ENCODE measurements around the gene C12orf54. TPM values are rescaled to one million over a fixed set of nuclear protein-coding genes. Genes with fewer than 3 reads are reported as not detected.
"Not testable (repeated sequence)": the region's sequence is repeated elsewhere in the genome, so short reads cannot be mapped to it uniquely, and the experiment has no call there.

Gene C12orf54
- polyA plus RNA-seq (3.3 to 5.3 TPM (median 4.3 TPM) in 3 replicates), polyA minus RNA-seq (1.0 to 1.4 TPM (median 1.2 TPM) in 3 replicates)
- 1.2 TPM for polyA plus RNA-seq (2011; ENCODE audit: low read depth)
- 2.8 and 3.4 TPM in 2 replicates for polyA plus RNA-seq (2011; cell fraction: cytosol; rRNA removed)
- 0.37 and 0.64 TPM in 2 replicates for polyA plus RNA-seq (2011; cell fraction: nucleus; rRNA removed)
- polyA plus RNA-seq (2012; ENCODE audit: low replicate concordance) = 1.7 and 5.2 TPM in 2 replicates
- not detected for polyA minus RNA-seq (2011; cell fraction: cytosol; rRNA and poly(A)+ RNA removed)
- polyA minus RNA-seq (2011; cell fraction: nucleus; rRNA and poly(A)+ RNA removed) = 1.7 TPM in 1 of 2 replicates, not detected in the other

GRCh38 chr12:48482198-48482597 lies at the start of gene C12orf54:
Gene C12orf54, plus strand, starts transcription at chr12:48482498. Its CDS starts 799 bp downstream, at chr12:48483297.
- Histone ChIP-seq H4K20me1 (ENCODE audit: control insufficient read depth, extremely low read depth, insufficient read depth, low read length) (no peaks in the 10 kb centered on the region), H3K36me3 (ENCODE audit: control insufficient read depth in 2 of 2, extremely low read depth in 1 of 2, insufficient read depth in 2 of 2, low read length in 2 of 2) (no peaks in the 10 kb centered on the region), H3K79me2 (ENCODE audit: control insufficient read depth, insufficient read depth, low read length) (no peaks in the 10 kb centered on the region), H3K9me3 (ENCODE audit: control insufficient read depth, low read depth, low read length) (no peaks in the 10 kb centered on the region), H3K27ac (ENCODE audit: control insufficient read depth, insufficient read depth, low read length) (no peak within 1 kb of the TSS), H3K4me3 (ENCODE audit: control insufficient read depth in 2 of 3, extremely low read depth in 1 of 3, insufficient read depth in 2 of 3, low read depth in 1 of 3, low read length in 3 of 3) (no peak within 1 kb of the TSS), H3K9ac (ENCODE audit: control insufficient read depth, extremely low read depth, insufficient read depth, low read length) (no peak within 1 kb of the TSS), H3K4me2 (ENCODE audit: control insufficient read depth, extremely low read depth, insufficient read depth, low read depth, low read length) (no peak within 1 kb of the TSS), H2AFZ (ENCODE audit: control insufficient read depth, low read length) (no peak within 1 kb of the TSS), H3K27me3 (ENCODE audit: control insufficient read depth, extremely low read depth, insufficient read depth, low read length) (no peaks in the 10 kb centered on the region), H3K9me1 (ENCODE audit: control insufficient read depth, extremely low read depth, insufficient read depth, low read length) (no peaks in the 10 kb centered on the region), H3K4me1 (ENCODE audit: control insufficient read depth, extremely low read depth, insufficient read depth, low read length) (peaks cover 14% of the 10 kb centered on the region)
- TF ChIP-seq EZH2 (IDR thresholded peaks at IDR 0.05; ENCODE audit: low read length) = no peak
- no peak for TF ChIP-seq CTCF (optimal IDR thresholded peaks at IDR 0.05 in 1 of 3, IDR thresholded peaks at IDR 0.05 in 1 of 3, conservative IDR thresholded peaks at IDR 0.05 in 1 of 3; ENCODE audit: extremely low read depth in 1 of 3, insufficient read depth in 2 of 3, low read length in 3 of 3)
- FAIRE-seq (no peak), DNase-seq (ENCODE audit: low read depth, low spot score) (no peak)
- dilution Hi-C loops (cut with MboI; ENCODE audit: extremely low pct_ligation_motif_present, low sequenced_read_pairs) = no loop called here

DNA sequence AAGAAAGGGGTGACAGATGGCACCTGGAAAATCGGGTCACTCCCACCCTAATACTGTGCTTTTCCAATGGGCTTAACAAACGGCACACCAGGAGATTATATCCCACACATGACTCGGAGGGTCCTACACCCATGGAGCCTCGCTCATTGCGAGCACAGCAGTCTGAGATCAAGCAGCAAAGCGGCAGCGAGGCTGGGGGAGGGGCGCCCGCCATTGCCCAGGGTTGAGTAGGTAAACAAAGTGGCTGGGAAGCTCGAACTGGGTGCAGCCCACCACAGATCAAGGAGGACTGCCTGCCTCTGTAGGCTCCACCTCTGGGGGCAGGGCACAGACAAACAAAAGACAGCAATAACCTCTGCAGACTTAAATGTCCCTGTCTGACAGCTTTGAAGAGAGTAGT lies 48.3 kb upstream of the C12orf54 start:
- H3K27ac ChIP-seq (ENCODE audit: control insufficient read depth, insufficient read depth, low read length); H3K9me1 ChIP-seq (ENCODE audit: control insufficient read depth, extremely low read depth, insufficient read depth, low read length); dilution Hi-C loops (cut with MboI; ENCODE audit: extremely low pct_ligation_motif_present, low sequenced_read_pairs); DNase-seq (ENCODE audit: low read depth, low spot score); H3K79me2 ChIP-seq (ENCODE audit: control insufficient read depth, insufficient read depth, low read length); H4K20me1 ChIP-seq (ENCODE audit: control insufficient read depth, extremely low read depth, insufficient read depth, low read length); H3K36me3 ChIP-seq (ENCODE audit: control insufficient read depth in 2 of 2, extremely low read depth in 1 of 2, insufficient read depth in 2 of 2, low read length in 2 of 2); H3K4me3 ChIP-seq (ENCODE audit: control insufficient read depth in 2 of 3, extremely low read depth in 1 of 3, insufficient read depth in 2 of 3, low read depth in 1 of 3, low read length in 3 of 3); H3K27me3 ChIP-seq (ENCODE audit: control insufficient read depth, extremely low read depth, insufficient read depth, low read length); H3K9me3 ChIP-seq (ENCODE audit: control insufficient read depth, low read depth, low read length); H3K4me2 ChIP-seq (ENCODE audit: control insufficient read depth, extremely low read depth, insufficient read depth, low read depth, low read length); H3K9ac ChIP-seq (ENCODE audit: control insufficient read depth, extremely low read depth, insufficient read depth, low read length); H2AFZ ChIP-seq (ENCODE audit: control insufficient read depth, low read length); H3K4me1 ChIP-seq (ENCODE audit: control insufficient read depth, extremely low read depth, insufficient read depth, low read length); FAIRE-seq: not testable (repeated sequence)

DNA sequence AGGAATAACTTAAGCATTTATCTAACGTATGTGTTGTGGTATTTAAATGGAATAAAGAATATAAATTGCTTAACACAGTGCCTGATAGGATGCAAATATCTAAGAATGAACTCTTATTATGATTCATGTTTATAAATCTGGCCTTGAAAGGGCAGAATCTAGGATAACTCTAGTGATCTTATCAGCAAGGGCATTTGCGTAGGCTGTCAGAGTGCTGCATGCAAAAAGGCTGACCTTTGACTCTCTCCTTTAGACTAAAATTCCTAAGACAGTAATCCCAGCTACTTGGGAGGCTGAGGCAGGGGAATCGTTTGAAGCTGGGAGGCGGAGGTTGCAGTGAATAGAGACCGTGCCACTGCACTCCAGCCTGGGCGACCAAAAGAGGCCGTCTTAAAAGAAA lies 41.2 kb upstream of the C12orf54 start:
- no peaks in the 10 kb centered on the region for H3K79me2 ChIP-seq (ENCODE audit: control insufficient read depth, insufficient read depth, low read length)
- no peaks in the 10 kb centered on the region for H3K36me3 ChIP-seq (ENCODE audit: control insufficient read depth in 2 of 2, extremely low read depth in 1 of 2, insufficient read depth in 2 of 2, low read length in 2 of 2)
- no peak overlapping the region for H3K4me2 ChIP-seq (ENCODE audit: control insufficient read depth, extremely low read depth, insufficient read depth, low read depth, low read length)
- no peaks in the 10 kb centered on the region for H4K20me1 ChIP-seq (ENCODE audit: control insufficient read depth, extremely low read depth, insufficient read depth, low read length)
- H2AFZ ChIP-seq (ENCODE audit: control insufficient read depth, low read length) = no peak overlapping the region
- no peaks in the 10 kb centered on the region for H3K27me3 ChIP-seq (ENCODE audit: control insufficient read depth, extremely low read depth, insufficient read depth, low read length)
- TF ChIP-seq EZH2 (IDR thresholded peaks at IDR 0.05; ENCODE audit: low read length) (no peak), CTCF (optimal IDR thresholded peaks at IDR 0.05 in 1 of 3, IDR thresholded peaks at IDR 0.05 in 1 of 3, conservative IDR thresholded peaks at IDR 0.05 in 1 of 3; ENCODE audit: extremely low read depth in 1 of 3, insufficient read depth in 2 of 3, low read length in 3 of 3) (no peak)
- no peak overlapping the region for H3K4me3 ChIP-seq (ENCODE audit: control insufficient read depth in 2 of 3, extremely low read depth in 1 of 3, insufficient read depth in 2 of 3, low read depth in 1 of 3, low read length in 3 of 3)
- DNase-seq (ENCODE audit: low read depth, low spot score) (no peak), FAIRE-seq (no peak)
- dilution Hi-C loops (cut with MboI; ENCODE audit: extremely low pct_ligation_motif_present, low sequenced_read_pairs) = no loop called here
- H3K9ac ChIP-seq (ENCODE audit: control insufficient read depth, extremely low read depth, insufficient read depth, low read length) = no peak overlapping the region
- no peaks in the 10 kb centered on the region for H3K9me3 ChIP-seq (ENCODE audit: control insufficient read depth, low read depth, low read length)
- no peaks in the 10 kb centered on the region for H3K4me1 ChIP-seq (ENCODE audit: control insufficient read depth, extremely low read depth, insufficient read depth, low read length)
- no peak overlapping the region for H3K27ac ChIP-seq (ENCODE audit: control insufficient read depth, insufficient read depth, low read length)
- no peaks in the 10 kb centered on the region for H3K9me1 ChIP-seq (ENCODE audit: control insufficient read depth, extremely low read depth, insufficient read depth, low read length)
